Effector CD8-positive, alpha-beta T cell (primary cell): Measurements from ENCODE around the gene CEP20.
"Not testable (repeated sequence)": the region's sequence is repeated elsewhere in the genome, so short reads cannot be mapped to it uniquely, and the experiment has no call there.

Source experiments
- DNase-seq: peaks from one replicate; lab custom pipeline; 2025; lab: John Stamatoyannopoulos, UW
- total RNA-seq, 4 experiments: gene quantifications; one replicate each; lab custom pipeline; 2026; lab: John Stamatoyannopoulos, UW

CEP20 gene, protein sequence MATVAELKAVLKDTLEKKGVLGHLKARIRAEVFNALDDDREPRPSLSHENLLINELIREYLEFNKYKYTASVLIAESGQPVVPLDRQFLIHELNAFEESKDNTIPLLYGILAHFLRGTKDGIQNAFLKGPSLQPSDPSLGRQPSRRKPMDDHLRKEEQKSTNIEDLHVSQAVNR
- total RNA-seq: 33.5 to 42.7 (median 40.4) reads per million in 4 experiments

DNA sequence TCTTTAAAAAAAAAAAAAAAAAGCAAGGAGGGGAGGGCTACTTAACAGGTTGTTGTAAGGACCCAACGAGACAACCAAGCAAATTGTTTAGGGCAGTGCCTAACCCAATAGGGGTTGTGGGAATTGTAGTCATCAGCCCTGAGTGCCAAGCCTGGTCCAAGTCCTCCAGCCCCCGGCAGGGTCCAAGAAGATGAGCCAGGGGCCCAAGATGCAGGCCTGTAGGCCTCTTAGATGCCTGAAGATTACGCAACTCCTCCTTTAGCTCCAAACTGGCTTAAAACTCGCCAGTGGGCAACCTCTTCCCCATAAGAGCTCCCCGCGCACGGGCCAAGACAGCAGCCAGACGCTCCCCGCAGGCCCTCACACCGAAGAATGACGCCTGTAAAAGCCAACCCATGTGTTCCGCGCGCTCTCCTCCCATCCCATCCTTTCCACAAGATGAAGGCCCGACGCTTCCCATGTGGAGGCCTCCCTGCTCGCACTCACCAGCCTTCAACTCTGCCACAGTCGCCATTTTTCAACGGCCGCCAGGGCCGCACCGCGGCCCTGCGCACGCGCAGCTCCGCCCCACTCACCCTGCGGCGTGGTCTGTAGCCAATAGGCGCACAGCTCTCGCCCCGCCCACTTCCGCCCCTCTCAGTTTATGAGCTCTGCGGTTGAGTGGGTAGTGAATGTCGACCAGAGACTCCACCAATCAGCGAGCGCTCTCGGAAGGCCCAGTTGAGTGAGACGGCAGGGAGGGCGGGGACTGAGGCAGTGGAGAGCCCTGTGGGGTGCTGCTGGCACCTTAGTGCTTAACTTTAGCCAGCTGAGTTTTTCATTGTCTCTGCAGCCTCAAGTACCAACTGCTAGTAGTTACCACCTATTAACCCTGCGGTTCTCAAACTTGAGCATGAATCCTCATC is at the start of gene CEP20:
TSS of gene CEP20 (minus strand) at position 532 of the 905 bp plus-strand sequence. CDS start at position 514, 18 bp downstream.
- peak; percentile 99 for DNase-seq

GRCh38 chr16:15936809-15937208 is 48.4 kb upstream of the CEP20 start:
- DNase-seq: not testable (repeated sequence)

GRCh38 chr16:15934991-15935390 is 46.6 kb upstream of the CEP20 start:
- DNase-seq: no peak

DNA sequence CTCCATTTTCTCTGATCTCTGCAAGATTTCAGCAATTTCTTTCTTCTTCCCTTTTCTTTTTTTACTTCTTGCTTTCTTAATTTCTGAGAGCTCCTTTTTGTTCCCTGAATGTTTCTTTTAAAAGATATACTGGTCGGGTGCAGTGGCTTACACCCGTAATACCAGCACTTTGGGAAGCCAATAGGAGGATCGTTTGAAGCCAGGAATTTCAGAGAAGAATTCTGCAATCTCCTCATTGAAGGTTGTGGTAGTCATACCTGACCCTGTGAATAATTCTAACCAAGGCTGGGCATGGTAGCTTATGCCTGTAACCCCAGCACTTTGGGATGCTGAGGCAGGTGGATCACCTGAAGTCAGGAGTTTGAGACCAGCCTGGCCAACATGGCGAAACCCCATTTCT is 45.4 kb upstream of the CEP20 start:
- DNase-seq: no peak

DNA sequence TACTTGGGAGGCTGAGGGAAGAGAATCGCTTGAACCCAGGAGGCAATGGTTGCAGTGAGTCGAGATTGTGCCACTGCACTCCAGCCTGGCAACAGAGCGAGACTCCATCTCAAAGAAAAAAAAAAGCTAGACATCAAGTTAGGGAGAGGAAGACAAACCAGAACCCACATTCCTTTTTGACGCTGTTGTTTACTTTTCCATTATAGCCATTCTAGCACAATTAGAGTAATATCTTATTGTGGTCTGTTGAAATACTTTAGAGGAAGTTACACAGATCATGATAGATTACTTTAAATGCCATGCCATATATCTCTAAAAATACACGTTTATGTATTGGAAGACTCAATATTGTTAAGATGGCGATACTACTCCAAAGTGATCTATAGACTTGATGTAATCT is 44.5 kb upstream of the CEP20 start:
- DNase-seq: no peak

DNA sequence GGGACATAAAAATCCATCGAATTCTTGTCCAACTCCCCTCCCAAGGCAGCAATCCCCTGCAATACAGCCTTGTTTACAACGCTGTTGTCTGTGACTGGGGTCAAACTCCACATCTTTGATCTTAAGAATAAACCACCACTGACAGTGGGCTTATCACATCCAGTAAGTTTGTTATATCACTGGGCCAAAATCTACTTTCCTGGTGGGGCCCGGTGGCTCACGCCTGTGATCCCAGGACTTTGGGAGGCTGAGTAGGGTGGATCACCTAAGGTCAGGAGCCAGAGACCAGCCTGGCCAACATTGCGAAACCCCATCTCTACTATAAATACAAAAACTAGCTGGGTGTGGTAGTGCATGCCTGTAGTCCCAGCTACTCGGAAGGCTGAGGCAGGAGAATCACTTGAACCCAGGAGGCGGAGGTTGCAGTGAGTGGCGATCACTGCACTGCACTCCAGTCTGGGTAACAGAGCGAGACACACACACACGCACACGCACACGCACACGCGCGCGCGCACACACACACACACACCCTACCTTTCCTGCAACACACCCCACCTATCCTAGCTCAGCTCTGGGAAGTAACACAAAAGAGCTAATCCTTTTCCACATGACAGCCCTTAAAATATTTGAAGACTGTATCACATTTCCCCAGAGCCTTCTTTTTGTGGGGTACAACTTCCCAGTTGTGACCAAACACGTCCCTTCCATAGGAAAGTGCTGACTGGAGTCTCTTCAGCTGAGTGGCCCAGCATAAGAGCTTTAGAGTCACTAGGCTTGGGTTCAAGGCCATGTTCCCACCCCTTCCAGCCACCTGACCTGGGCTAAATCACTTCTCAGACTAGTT is 40.1 kb upstream of the CEP20 start:
- DNase-seq: no peak

DNA sequence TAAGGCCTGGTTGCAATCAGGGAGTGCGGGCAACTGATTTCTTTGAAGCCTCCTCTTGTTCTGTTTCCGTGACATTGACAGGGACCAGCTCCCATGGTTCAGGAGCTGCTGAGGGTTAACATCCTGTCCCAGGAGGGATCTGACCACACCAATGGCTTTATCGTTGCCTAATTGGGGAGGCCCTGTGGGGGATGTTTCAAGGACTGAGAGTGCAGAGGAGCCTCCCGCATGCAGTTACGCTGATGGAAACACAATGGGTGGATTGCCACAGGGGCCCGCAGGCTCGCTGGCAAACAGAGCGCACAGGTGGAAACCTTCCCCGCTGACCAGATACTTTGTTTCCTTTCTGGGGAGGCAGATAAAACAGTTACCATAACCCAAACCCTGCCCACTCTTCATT is 37.2 kb upstream of the CEP20 start:
- DNase-seq: no peak

DNA sequence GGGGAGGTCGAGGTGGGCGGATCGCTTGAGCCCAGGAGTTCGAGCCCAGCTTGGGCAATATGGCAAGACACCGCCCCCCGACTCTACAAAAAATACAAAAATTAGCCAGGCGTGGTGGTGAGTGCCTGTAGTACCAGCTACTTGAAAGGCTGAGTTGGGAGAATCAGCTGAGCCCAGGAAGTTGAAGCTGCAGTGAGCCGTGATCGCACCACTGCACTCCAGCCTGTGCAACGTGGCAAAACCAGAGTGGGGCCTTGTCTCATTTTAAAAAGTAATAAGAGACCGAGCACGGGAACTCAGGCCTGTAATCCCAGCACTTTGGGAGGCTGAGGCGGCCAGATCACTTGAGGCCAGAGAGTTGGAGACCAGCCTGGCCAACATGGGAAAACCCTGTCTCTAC is 36.6 kb upstream of the CEP20 start:
- no peak for DNase-seq

DNA sequence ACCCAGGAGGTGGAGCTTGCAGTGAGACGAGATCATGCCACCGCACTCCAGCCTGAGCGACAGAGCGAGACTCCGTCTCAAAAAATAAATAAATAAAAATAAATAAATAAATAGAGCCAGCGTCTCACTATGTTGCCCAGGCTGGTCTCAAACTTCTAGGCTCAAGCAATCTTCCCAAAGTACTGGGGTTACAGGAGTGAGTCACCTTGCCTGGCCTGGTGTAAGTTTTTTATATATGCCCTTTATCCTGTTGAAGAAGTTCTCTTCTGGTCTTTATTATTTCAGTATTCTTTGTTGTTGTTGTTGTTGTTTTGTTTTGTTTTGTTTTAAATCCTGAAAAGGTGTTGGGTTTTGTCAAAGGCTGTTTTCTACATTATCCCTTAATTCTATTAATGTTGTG is 30.9 kb upstream of the CEP20 start:
- DNase-seq: no peak

DNA sequence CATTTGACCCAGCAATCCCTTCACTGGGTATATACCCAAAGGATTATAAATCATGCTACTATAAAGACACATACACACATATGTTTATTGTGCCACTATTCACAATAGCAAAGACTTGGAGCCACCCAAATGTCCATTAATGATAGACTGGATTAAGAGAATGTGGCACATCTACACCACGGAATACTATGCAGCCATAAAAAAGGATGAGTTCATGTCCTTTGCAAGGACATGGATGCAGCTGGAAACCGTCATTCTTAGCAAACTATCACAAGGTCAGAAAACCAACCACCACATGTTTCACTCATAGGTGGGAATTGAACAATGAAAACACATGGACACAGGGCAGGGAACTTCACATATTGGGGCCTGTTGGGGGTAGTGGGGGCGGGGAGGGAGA is 29.9 kb upstream of the CEP20 start:
- DNase-seq: not testable (repeated sequence)

DNA sequence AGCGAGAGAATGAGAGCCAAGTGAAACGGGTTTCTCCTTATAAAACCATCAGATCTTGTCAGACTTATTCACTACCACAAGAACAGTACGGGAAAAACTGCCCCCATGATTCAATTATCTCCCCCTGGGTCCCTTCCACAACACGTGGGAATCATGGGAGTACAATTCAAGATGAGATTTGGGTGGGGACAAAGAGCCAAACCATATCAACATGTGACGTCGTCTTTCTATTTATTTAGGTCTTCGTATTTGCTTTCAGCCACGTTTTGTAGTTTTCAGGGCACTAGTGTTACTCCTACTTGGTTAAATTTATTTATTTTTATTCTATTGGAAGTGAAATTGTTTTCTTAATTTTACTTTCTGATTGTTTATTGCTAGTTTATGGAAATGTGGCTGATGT is 27.9 kb upstream of the CEP20 start:
- no peak for DNase-seq

- DNase-seq: no peak
Measured at GRCh38 chr16:15915555-15916081, 27.2 kb upstream of the CEP20 start.

DNA sequence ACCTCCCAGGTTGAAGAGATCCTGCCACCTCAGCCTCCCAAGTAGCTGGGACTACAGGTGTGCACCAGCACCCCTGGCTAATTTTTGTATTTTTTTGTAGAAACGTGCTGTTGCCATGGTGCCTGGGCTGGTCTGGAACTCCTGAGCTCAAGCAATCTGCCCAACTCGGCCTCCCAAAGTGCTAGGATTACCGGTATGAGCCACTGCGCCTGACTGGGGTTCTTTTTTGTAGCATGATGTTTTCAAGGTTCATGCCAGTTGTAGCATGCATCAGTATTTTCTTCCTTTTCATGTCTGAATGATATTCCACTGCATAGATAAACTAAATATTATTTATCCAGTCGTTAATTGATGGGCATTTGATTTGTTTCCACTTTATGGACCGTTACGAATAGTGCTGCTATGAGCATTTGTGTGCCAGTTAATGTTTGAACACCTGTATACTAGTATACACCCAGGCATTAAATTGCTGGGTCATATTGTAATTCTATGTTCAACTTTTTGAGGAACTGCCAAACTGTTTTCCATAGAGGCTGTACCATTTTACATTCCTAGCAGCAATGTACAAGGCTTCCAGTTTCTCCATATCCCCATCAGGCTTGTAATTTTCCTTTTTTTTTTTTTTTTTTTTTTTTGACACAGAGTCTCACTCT is 24.8 kb upstream of the CEP20 start:
- no peak for DNase-seq

GRCh38 chr16:15911198-15911597 is 22.8 kb upstream of the CEP20 start:
- DNase-seq: no peak

GRCh38 chr16:15907863-15908478 is 19.6 kb upstream of the CEP20 start:
- no peak for DNase-seq

DNA sequence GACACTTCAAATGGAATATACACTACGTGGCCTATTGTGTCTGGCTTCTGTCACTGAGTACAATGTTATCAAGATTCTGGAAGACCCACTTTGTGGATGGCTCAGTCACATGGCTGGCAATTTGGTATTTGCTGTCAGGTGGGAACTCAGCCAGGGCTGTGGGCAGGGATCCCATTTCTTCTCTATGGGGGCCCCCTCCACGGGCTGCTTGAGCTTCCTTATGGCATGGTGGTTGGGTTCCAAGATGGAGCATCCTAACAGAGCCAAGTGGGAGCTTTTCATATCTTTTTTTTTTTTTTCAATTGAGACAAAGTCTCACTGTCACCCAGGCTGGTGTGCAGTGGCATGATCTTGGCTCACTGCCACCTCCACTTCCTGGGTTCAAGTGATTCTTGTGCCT is 18.0 kb upstream of the CEP20 start:
- DNase-seq: no peak

DNA sequence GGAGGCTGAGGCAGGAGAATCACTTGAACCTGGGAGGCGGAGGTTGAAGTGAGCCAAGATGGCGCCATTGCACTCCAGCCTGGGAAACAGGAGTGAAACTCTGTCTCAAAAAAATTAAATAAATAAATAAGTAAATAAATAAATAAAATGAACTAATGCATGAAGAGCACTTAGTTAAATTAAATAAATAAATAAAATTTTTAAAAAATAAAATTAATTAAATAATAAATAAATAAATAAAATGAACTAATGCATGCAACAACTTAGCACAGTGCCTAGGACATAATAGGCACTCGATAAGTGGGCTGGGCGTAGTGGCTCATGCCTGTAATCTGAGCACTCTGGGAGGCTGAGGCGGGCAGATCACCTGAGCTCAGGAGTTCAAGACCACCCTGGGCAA is 15.6 kb upstream of the CEP20 start:
- DNase-seq: no peak

DNA sequence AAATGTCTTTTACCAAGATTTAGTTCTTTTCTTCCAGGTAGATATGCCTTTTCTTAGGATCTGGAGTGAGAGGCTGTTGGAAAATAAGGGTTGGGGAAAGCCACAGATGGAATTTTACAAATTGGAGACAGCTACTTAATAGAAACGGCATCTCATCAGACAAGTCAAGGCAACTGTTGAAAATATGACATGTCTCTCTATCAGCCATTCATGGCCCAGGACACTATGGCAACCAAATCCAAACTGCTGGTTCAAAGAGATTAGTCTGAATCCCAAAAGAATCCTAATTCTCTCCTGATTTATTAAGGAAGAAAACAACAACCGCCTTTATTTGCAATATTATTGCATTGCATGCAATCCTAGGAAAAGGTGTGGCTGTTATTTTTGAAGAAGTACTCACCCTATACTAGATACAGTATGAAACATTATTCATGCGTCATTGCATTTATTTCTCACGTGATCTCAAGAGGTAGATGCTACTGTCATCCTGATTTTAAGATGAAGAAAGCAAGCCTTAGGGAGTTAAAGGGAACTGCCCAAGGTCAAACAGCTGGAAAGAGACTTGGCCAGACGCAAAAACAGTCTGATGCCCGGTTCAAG is 12.6 kb upstream of the CEP20 start:
- no peak for DNase-seq

- DNase-seq: no peak
Measured at GRCh38 chr16:15900357-15900756, 12.0 kb upstream of the CEP20 start.

DNA sequence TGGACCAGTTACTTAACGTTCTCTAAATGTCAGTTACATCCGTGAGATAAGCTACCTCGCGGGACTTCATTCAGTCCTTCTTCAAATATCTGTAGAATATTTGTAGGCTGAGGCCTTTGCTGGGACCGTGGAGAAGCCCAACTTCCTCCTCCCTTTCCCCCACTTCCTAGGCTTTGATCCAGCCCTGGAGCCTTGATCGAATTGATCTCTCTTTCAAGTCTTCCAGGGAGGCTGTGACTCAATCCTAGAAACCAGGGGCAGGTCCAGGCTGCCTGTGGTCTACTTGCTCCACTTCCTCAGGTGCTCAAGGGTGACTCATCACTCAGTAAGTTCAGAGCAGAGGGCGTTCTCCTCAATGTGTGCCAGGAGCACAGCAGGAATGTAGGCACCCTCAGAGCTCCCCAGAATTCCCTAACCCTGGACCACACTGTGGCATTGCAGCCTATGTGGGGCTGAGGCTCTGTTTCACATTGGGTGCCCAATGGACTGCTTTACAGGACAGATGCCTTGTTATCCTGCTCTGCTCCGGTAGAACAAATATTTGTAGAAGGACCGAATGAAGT is 11.2 kb upstream of the CEP20 start:
- DNase-seq: no peak
